Muscle layer of colon (tissue), 2 donors: ENCODE results near the gene GRID1.

ENCODE experiments used
- H3K27ac ChIP-seq: one replicate; pipeline ENCODE4 v1.7.0; 2013; ENCODE audit warnings: low read depth, mild to moderate bottlenecking, low read length, moderate library complexity
- H3K27me3 ChIP-seq, 2 donors: one replicate each; pipeline ENCODE4 v1.7.0; 2013; ENCODE audit warnings: low read length in 2 of 2, mild to moderate bottlenecking in 2 of 2; ENCODE audit not compliant: insufficient read depth in 2 of 2, control insufficient read depth in 1 of 2
- H3K36me3 ChIP-seq: one replicate; pipeline ENCODE4 v1.7.0; 2013; ENCODE audit warnings: mild to moderate bottlenecking, low read length; ENCODE audit not compliant: insufficient read depth
- H3K4me1 ChIP-seq: one replicate; pipeline ENCODE4 v1.7.0; 2013; ENCODE audit warnings: mild to moderate bottlenecking, low read length; ENCODE audit not compliant: insufficient read depth
- H3K4me3 ChIP-seq, 2 donors: one replicate each; pipeline ENCODE4 v1.7.0; 2013; ENCODE audit warnings: low read length in 2 of 2, low read depth in 1 of 2, mild to moderate bottlenecking in 1 of 2, moderate library complexity in 1 of 2
- H3K9ac ChIP-seq: one replicate; pipeline ENCODE4 v1.7.0; 2013; ENCODE audit warnings: low read length
- H3K9me3 ChIP-seq: one replicate; pipeline ENCODE4 v1.7.0; 2013; ENCODE audit warnings: mild to moderate bottlenecking, low read length
- donor health status: abdominal sarcoma.
- donor health status: Adenocarcinoma of cecum.

Gene GRID1

DNA sequence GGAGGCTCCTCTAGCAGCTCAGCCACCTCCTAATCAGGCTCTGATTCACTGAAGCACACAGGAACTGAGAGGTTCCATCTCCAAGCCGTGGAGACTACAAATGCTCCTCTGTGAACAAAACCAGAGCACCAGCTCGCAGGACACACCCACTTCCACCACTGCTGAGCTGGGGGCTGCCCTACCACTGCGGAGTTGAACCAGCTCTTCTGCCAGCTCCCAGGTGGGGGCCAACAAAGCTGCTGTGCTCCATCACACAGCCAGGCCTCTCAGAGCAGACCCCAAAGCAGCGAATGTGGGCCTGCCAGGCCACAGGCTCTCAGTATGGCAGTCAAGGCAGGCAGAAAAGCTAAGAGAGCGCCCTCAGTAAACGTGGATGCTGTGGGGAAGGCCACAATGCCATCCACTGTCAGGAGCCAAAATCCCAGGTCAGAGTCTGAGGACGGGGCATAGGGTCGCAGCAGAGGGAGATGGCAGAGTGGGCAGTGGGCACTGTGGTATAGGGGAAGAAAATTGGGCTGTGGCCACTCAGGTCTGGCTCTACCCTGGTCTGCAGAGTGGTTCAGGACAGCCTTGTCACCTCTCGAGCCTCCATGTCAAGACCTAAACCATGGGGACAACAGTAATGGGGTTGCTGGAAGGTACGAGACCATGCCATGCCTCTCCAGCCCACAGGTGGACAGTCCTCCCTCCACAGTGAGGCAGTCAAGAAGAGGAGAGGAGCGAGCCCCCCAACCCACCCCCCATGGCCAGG lies 82.1 kb downstream of the GRID1 start:
- Histone ChIP-seq H3K9ac (no peak overlapping the region), H3K9me3 (no peaks in the 10 kb centered on the region), H3K27me3 (no peaks in the 10 kb centered on the region), H3K4me3 (no peak overlapping the region), H3K36me3 (no peaks in the 10 kb centered on the region), H3K4me1 (no peaks in the 10 kb centered on the region), H3K27ac (no peak overlapping the region)

DNA sequence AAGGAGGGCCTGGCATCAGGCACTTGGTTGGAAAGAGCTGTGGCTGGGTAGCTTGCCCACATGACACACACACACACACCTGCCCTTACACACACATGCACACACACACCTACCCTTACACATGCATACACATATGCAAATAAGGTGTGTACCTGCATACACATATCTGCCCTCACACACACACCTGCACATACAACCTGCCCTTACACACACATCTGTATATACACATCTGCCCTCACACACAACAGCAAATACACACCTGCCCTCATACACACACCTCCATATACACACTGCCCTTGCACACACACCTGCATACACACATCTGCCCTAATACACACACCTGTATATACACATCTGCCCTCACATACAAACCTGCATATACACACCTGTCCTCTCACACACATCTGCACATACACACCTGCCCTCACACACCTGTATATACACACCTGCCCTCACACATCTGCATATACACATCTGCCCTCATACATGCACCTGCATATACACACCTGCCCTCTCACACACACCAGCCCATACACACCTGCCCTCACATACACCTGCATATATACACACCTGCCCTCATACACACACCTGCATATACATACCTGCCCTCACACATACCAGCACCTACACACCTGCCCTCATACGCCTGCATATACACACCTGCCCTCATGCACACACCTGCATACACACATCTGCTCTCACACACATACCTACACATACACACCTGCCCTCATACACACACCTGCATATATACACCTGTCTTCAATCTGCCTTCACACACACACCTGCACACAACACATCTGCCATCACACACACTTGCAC lies 82.9 kb downstream of the GRID1 start:
- Histone ChIP-seq H3K36me3 (no peaks in the 10 kb centered on the region), H3K9ac (no peak overlapping the region), H3K9me3 (no peaks in the 10 kb centered on the region), H3K4me1 (no peaks in the 10 kb centered on the region), H3K4me3 (no peak overlapping the region), H3K27me3 (no peaks in the 10 kb centered on the region), H3K27ac (no peak overlapping the region)

DNA sequence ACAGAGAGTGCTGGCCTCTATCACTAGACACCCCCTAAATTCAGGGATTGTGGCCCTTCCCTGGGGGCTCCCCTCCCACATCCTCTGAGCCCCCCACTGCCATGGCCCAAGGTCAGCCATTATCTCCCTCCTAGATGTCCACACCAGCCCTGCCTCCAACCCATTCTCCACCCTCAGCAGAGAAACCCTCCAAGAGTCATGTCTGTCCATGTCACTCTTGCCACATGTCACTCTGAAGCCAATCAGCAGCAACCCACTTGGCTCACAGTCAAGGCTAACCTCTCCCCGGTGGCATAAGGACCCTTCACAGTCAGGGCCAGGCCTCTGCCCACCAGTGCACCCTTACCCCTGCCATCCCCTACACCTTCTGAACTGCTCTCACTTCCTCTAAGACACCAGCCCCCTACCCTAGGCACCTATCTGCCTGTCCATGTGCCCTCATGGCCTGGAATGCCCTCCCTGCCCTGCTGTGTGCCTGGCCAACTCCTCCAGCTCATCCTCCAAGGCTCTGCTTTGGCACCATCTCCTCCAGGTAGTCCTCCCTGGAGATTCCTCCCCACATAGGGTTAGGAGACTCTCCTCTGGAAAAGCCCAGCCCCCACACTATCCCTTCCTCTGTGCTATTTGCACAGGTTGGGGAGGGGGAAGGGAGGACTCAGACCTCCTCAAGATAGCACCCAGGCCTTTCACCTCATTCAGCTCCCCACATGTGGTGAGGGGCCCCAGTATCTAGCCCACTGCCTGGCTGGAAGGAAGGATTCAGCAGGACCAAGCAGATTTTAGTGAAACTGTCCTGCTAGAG lies 83.7 kb downstream of the GRID1 start:
- Histone ChIP-seq H3K36me3 (no peaks in the 10 kb centered on the region), H3K27ac (no peak overlapping the region), H3K9me3 (no peaks in the 10 kb centered on the region), H3K4me1 (no peaks in the 10 kb centered on the region), H3K4me3 (no peak overlapping the region), H3K9ac (no peak overlapping the region), H3K27me3 (no peaks in the 10 kb centered on the region)

- Histone ChIP-seq H3K27ac (no peak overlapping the region), H3K4me1 (no peaks in the 10 kb centered on the region), H3K9ac (no peak overlapping the region), H3K36me3 (no peaks in the 10 kb centered on the region), H3K27me3 (no peaks in the 10 kb centered on the region), H3K9me3 (peaks cover 3% of the 10 kb centered on the region), H3K4me3 (no peak overlapping the region)
Measured at GRCh38 chr10:86281396-86281795, 85.2 kb downstream of the GRID1 start.

- Histone ChIP-seq H3K4me1 (no peaks in the 10 kb centered on the region), H3K27me3 (no peaks in the 10 kb centered on the region), H3K9ac (no peak overlapping the region), H3K36me3 (no peaks in the 10 kb centered on the region), H3K9me3 (no peaks in the 10 kb centered on the region), H3K4me3 (no peak overlapping the region), H3K27ac (no peak overlapping the region)
Measured at GRCh38 chr10:86269332-86269731, 97.3 kb downstream of the GRID1 start.

DNA sequence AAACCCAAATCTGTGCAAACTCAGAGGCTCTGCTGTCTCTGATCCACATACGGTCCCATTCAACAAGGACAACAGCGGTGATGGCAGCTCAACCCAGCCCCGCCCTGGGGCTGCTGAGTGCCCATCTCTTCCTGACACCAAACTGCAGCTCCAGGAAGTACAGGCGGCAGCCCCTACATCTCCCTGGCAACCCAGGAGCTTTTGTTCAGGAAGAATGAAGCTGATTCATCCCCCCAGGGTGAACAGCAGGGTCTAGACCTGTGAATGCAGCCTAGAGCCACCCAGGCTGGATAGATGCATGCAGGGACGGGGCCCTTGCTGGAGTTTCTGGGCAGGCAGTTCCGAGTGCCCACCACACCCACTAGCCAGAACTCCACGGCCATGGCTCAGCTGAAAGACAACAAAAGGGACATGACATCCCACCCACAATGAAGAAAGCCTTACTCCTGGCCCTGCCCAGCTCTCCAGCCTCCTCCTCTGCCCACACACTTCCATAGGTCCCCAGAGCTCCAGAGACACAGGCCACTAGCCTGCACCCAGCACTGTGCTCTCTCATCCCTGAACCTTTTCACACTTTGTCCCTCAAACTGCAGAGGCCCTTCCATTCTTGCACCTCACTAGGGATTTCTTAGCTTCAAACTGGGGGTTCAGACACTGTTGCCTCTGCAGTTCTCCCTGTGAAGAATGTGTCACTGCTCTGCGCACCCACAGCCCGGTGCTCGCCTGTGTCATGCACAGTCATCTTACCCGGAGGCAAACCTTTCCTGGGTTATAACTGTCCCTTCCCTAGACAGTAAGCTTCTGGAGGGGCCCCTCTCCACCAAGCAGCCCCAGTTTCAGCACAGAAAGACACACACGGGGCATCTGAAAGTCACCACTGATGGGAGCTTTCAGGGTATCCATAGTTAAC lies 99.1 kb downstream of the GRID1 start:
- H3K27me3 ChIP-seq = no peaks in the 10 kb centered on the region
- no peaks in the 10 kb centered on the region for H3K9me3 ChIP-seq
- no peaks in the 10 kb centered on the region for H3K36me3 ChIP-seq
- H3K4me1 ChIP-seq = peaks cover under 1% of the 10 kb centered on the region
- no peak overlapping the region for H3K27ac ChIP-seq
- no peak overlapping the region for H3K4me3 ChIP-seq
- H3K9ac ChIP-seq = no peak overlapping the region

DNA sequence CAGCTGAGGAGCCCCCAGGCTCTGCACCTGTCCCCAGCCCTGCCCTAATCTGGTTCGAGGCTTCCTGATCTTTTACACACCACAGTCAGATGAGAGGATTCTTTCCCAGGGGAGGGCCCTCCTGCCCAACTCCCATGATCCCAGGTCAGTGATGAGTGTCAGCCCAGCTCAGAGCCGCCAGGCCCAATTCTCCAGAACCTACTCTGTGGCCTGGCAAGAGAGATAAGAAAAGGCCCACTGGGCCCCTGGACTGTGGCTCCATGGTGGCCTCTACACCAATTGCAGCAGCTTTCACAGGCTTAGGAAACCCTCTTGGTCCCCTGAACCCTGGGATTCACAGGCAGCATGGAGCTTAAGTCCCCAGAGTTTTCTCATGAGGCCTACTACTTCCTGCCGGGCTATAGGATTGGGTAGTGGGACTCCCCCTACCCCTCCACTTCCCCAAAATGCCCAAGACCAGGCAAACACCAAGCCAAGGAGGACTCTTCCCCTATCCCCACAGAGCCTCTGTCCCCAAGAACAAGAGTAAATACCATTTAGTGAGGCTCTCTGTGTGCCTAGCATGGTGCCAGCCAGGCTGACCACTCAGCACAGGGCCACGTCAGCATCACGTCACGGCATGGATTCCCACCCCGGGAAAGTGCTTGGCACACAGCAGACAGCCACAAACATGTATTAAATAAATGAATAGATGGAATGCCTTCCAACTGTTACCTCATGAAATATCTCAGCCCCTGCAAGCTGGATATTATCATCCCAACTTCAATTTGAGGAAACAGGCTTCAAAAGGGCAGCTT lies 100.0 kb downstream of the GRID1 start:
- Histone ChIP-seq H3K4me1 (peaks cover 4% of the 10 kb centered on the region), H3K4me3 (no peak overlapping the region), H3K27me3 (no peaks in the 10 kb centered on the region), H3K9me3 (no peaks in the 10 kb centered on the region), H3K27ac (no peak overlapping the region), H3K36me3 (no peaks in the 10 kb centered on the region), H3K9ac (no peak overlapping the region)

GRCh38 chr10:86265895-86266259 lies 100.7 kb downstream of the GRID1 start:
- no peak overlapping the region for H3K9ac ChIP-seq
- H3K4me1 ChIP-seq = peaks cover 4% of the 10 kb centered on the region
- no peaks in the 10 kb centered on the region for H3K9me3 ChIP-seq

GRCh38 chr10:86265236-86265894 lies 101.2 kb downstream of the GRID1 start:
- Histone ChIP-seq H3K4me3 (no peak overlapping the region), H3K36me3 (no peaks in the 10 kb centered on the region), H3K4me1 (peaks cover 4% of the 10 kb centered on the region), H3K9ac (no peak overlapping the region), H3K27ac (no peak overlapping the region), H3K9me3 (no peaks in the 10 kb centered on the region), H3K27me3 (no peaks in the 10 kb centered on the region)

More at GRCh38 chr10:86265895-86266259, 100.7 kb downstream of the GRID1 start:
- H3K27ac ChIP-seq = no peak overlapping the region
- no peaks in the 10 kb centered on the region for H3K27me3 ChIP-seq
- no peaks in the 10 kb centered on the region for H3K36me3 ChIP-seq
- no peak overlapping the region for H3K4me3 ChIP-seq
